ENCODE measurements around the gene MARCKS. TPM values are rescaled to one million over a fixed set of nuclear protein-coding genes. Genes with fewer than 3 reads are reported as not detected.

MARCKS gene
- total RNA-seq, 2 donors from 2014 or later = 77.2 to 83.8 TPM

GRCh38 chr6:113818578-113818977 is 38.6 kb upstream of the MARCKS start:
- DNase-seq = no peak
- Histone ChIP-seq H3K9me3 (ENCODE audit: control insufficient read depth, low read length) (no peaks in the 10 kb centered on the region), H3K9ac (ENCODE audit: extremely low read depth, low read length, poor library complexity, severe bottlenecking) (no peak overlapping the region), H3K27ac (ENCODE audit: low read depth, low read length) (no peak overlapping the region), H3K4me1 (ENCODE audit: control insufficient read depth, insufficient read depth, low read length) (no peaks in the 10 kb centered on the region), H3K36me3 (ENCODE audit: control insufficient read depth, insufficient read depth, low read length) (no peaks in the 10 kb centered on the region), H3K27me3 (ENCODE audit: control insufficient read depth, insufficient read depth, low read length, poor library complexity, severe bottlenecking) (no peaks in the 10 kb centered on the region), H3K4me3 (ENCODE audit: low read length) (no peak overlapping the region)
- Mint-ChIP-seq H3K27ac (no peak overlapping the region), H3K4me3 (no peak overlapping the region), H3K4me1 (no peaks in the 10 kb centered on the region), H3K27me3 (ENCODE audit: insufficient read depth) (peaks cover 3% of the 10 kb centered on the region), H3K9me3 (no peaks in the 10 kb centered on the region), H3K36me3 (ENCODE audit: low read depth) (no peaks in the 10 kb centered on the region)
- TF ChIP-seq CTCF (conservative IDR thresholded peaks at IDR 0.05) = no peak
- 94% methylated on average over 1 of the region's 1 CpG; no CpG with 5 or more reads in 1 of the 2 experiments for WGBS, 2 experiments (ENCODE audit: insufficient coverage in 1 of 2, insufficient read length in 1 of 2)

GRCh38 chr6:113819169-113819830 is 37.8 kb upstream of the MARCKS start:
- Mint-ChIP-seq H3K27ac (no peak overlapping the region), H3K36me3 (ENCODE audit: low read depth) (no peaks in the 10 kb centered on the region), H3K4me3 (no peak overlapping the region), H3K27me3 (ENCODE audit: insufficient read depth) (peaks cover 6% of the 10 kb centered on the region), H3K4me1 (peaks cover 3% of the 10 kb centered on the region), H3K9me3 (no peaks in the 10 kb centered on the region)
- WGBS, 2 experiments (ENCODE audit: insufficient coverage in 1 of 2, insufficient read length in 1 of 2) = 93% methylated on average over 2 of the region's 2 CpGs
- no peaks in the 10 kb centered on the region for H3K36me3 ChIP-seq (ENCODE audit: control insufficient read depth, insufficient read depth, low read length)
- no peaks in the 10 kb centered on the region for H3K9me3 ChIP-seq (ENCODE audit: control insufficient read depth, low read length)
- H3K4me1 ChIP-seq (ENCODE audit: control insufficient read depth, insufficient read depth, low read length) = no peaks in the 10 kb centered on the region
- no peak overlapping the region for H3K9ac ChIP-seq (ENCODE audit: extremely low read depth, low read length, poor library complexity, severe bottlenecking)
- no peak for TF ChIP-seq CTCF (conservative IDR thresholded peaks at IDR 0.05)
- H3K4me3 ChIP-seq (ENCODE audit: low read length) = no peak overlapping the region
- H3K27me3 ChIP-seq (ENCODE audit: control insufficient read depth, insufficient read depth, low read length, poor library complexity, severe bottlenecking) = no peaks in the 10 kb centered on the region
- no peak for DNase-seq
- no peak overlapping the region for H3K27ac ChIP-seq (ENCODE audit: low read depth, low read length)

DNA sequence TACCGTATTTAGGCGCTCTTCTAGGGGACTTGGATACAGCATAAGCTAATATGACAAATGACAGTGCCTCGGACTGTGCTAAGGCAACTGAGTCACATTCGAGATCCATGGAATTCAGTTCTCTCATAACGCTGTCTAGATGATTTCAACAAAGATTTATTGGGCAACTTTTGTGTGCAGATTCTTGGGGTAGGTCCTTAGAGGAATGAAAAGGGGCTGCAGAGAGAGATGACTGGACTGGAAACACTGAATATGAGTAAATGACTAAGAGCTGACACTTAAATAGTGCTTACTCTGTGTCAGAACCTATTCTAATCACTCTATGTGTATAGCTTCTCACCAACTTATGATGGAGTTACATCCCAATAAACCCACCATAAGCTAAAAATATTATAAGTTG is 36.4 kb upstream of the MARCKS start:
- H3K36me3 Mint-ChIP-seq (ENCODE audit: low read depth) = no peaks in the 10 kb centered on the region
- no peak overlapping the region for H3K9ac ChIP-seq (ENCODE audit: extremely low read depth, low read length, poor library complexity, severe bottlenecking)

More for the DNA sequence above, 36.4 kb upstream of the MARCKS start:
- no peaks in the 10 kb centered on the region for H3K27me3 ChIP-seq (ENCODE audit: control insufficient read depth, insufficient read depth, low read length, poor library complexity, severe bottlenecking)
- TF ChIP-seq CTCF (conservative IDR thresholded peaks at IDR 0.05) = no peak
- H3K4me1 Mint-ChIP-seq = peaks cover 6% of the 10 kb centered on the region
- H3K9me3 Mint-ChIP-seq = no peaks in the 10 kb centered on the region
- no peaks in the 10 kb centered on the region for H3K9me3 ChIP-seq (ENCODE audit: control insufficient read depth, low read length)
- WGBS, 2 experiments (ENCODE audit: insufficient coverage in 1 of 2, insufficient read length in 1 of 2) = 93 to 100% methylated on average over 5 of the region's 5 CpGs
- H3K4me3 Mint-ChIP-seq = no peak overlapping the region
- no peaks in the 10 kb centered on the region for H3K36me3 ChIP-seq (ENCODE audit: control insufficient read depth, insufficient read depth, low read length)
- no peak overlapping the region for H3K27ac Mint-ChIP-seq
- no peak overlapping the region for H3K4me3 ChIP-seq (ENCODE audit: low read length)
- no peak for DNase-seq
- H3K27me3 Mint-ChIP-seq (ENCODE audit: insufficient read depth) = peaks cover 9% of the 10 kb centered on the region
- no peaks in the 10 kb centered on the region for H3K4me1 ChIP-seq (ENCODE audit: control insufficient read depth, insufficient read depth, low read length)
- no peak overlapping the region for H3K27ac ChIP-seq (ENCODE audit: low read depth, low read length)

Measured in endodermal cell (in vitro differentiated cells).